ENCODE measurements around the gene LGI2. TPM values are rescaled to one million over a fixed set of nuclear protein-coding genes. Genes with fewer than 3 reads are reported as not detected.

LGI2 gene
- total and polyA plus RNA-seq, 2 of the 8 experiments (the other 6 are each of a cell fraction or from before 2014, with no cell fraction given): 2.3 to 4.0 TPM

GRCh38 chr4:25015012-25015411 is 15.7 kb downstream of the LGI2 start:
- POLR2A ChIA-PET (ENCODE audit: partially characterized antibody): interaction anchor here (0.6 to 1.2 kb wide), 2 partner anchors 17 to 27 kb away, joined by 3 read pairs; no protein-coding TSS in a partner anchor
- Histone ChIP-seq H2BK120ac (replicated peaks; ENCODE audit: low read depth, low read length) (no peak overlapping the region), H3K14ac (ENCODE audit: insufficient read length) (no peak overlapping the region), H3K9me3 (ENCODE audit: insufficient read depth in 2 of 2, low read depth in 1 of 2, low read length in 1 of 2) (no peaks in the 10 kb centered on the region), H4K5ac (ENCODE audit: insufficient read length, low read depth, low read length) (no peak overlapping the region), H3K27me3 (replicated peaks in 1 of 4; ENCODE audit: control insufficient read depth in 3 of 4, extremely low read depth in 1 of 4, insufficient read depth in 3 of 4, low read length in 3 of 4) (peaks cover 0 to 2% (median 0%) of the 10 kb centered on the region in 4 experiments; a peak in 1 of 7 replicates), H3K4me1 (replicated peaks in 1 of 4; ENCODE audit: control insufficient read depth in 3 of 4, insufficient read depth in 4 of 4, low read length in 3 of 4) (no peaks in the 10 kb centered on the region), H3K18ac (ENCODE audit: extremely low read depth, low read length) (no peak overlapping the region), H3K4me3 (ENCODE audit: extremely low read depth in 1 of 4, insufficient read depth in 2 of 4, low read depth in 3 of 4, low read length in 4 of 4) (no peak overlapping the region), H3K79me1 (ENCODE audit: low read depth, low read length) (no peaks in the 10 kb centered on the region), H3K23me2 (ENCODE audit: low read depth, low read length) (no peaks in the 10 kb centered on the region), H2AK5ac (ENCODE audit: low read depth, low read length) (no peak overlapping the region), H2BK12ac (ENCODE audit: low read depth, low read length) (no peak overlapping the region), H3K23ac (ENCODE audit: insufficient read length) (no peak overlapping the region), H3K56ac (replicated peaks; ENCODE audit: insufficient read length, low read depth, low read length) (no peak overlapping the region), H4K8ac (ENCODE audit: extremely low read depth, insufficient read depth, low read length) (no peak overlapping the region), H2BK20ac (ENCODE audit: low read length) (no peak overlapping the region), H4K20me1 (replicated peaks in 1 of 2; ENCODE audit: control insufficient read depth in 1 of 2, insufficient read depth in 2 of 2, low read length in 2 of 2) (peaks cover 0 to 2% of the 10 kb centered on the region in 2 experiments), H3K27ac (ENCODE audit: low read depth, low read length) (no peak overlapping the region), H3K36me3 (ENCODE audit: control insufficient read depth in 2 of 4, insufficient read depth in 4 of 4, low read length in 3 of 4) (no peaks in the 10 kb centered on the region), H2BK15ac (ENCODE audit: low read length) (no peak overlapping the region), H3K4ac (replicated peaks; ENCODE audit: insufficient read length, low read depth, low read length) (no peak overlapping the region), H2BK5ac (ENCODE audit: low read depth, low read length) (no peak overlapping the region), H3K9ac (replicated peaks in 1 of 4; ENCODE audit: extremely low read depth in 1 of 4, low read depth in 3 of 4, low read length in 3 of 4) (no peak overlapping the region), H3K4me2 (ENCODE audit: insufficient read depth in 1 of 2, low read depth in 2 of 2, low read length in 2 of 2) (no peak overlapping the region), H4K91ac (replicated peaks; ENCODE audit: insufficient read length, low read length) (no peak overlapping the region), H2AFZ (ENCODE audit: low read length) (no peak overlapping the region), H3K79me2 (ENCODE audit: control insufficient read depth in 1 of 2, insufficient read depth in 2 of 2, low read length in 2 of 2) (no peaks in the 10 kb centered on the region)
- DNase-seq (ENCODE audit: low read depth in 1 of 2, low spot score in 2 of 2): no peak
- WGBS, 2 experiments (ENCODE audit: extremely low coverage in 1 of 2, insufficient coverage in 1 of 2, insufficient read length in 1 of 2, insufficient replicate concordance in 2 of 2, low coverage in 1 of 2, low lambda C conversion rate in 2 of 2, missing lambda C conversion rate in 1 of 2): 84% methylated on average over 3 of the region's 3 CpGs; no CpG with 5 or more reads in 1 of the 2 experiments
- CTCF ChIA-PET (ENCODE audit: partially characterized antibody): interaction anchor here (0.6 to 2.0 kb wide), 5 partner anchors 12 to 252 kb away, joined by 3 to 8 read pairs (median 3); no protein-coding TSS in a partner anchor
- FAIRE-seq: no peak
- TF ChIP-seq SP1 (IDR thresholded peaks at IDR 0.05; ENCODE audit: low read depth, low read length) (no peak), NANOG (IDR thresholded peaks at IDR 0.05; ENCODE audit: insufficient read depth, low read depth, low read length, poor library complexity, severe bottlenecking) (no peak), TCF12 (IDR thresholded peaks at IDR 0.05; ENCODE audit: low read depth, low read length) (no peak)

Data from H1 (cell line).